RWPE1 (cell line): ENCODE data around the gene CCL5.

ENCODE experiments used
- CTCF ChIA-PET: fragments of 350-600 bp; sonication (Branson Sonifier 250); formaldehyde crosslinking; extraction: SDS; loops from one replicate; lab custom pipeline; 2021; lab: Yijun Ruan, JAX
- POLR2A ChIA-PET: fragments of 400-600 bp; formaldehyde crosslinking; extraction: SDS; loops from one replicate; lab custom pipeline; 2020; ENCODE audit warnings: antibody characterized with exemption; ENCODE audit not compliant: low non-redundant PET; lab: Yijun Ruan, JAX
- DNase-seq: peaks from one replicate; pipeline ENCODE4 v3.0.0; 2012; ENCODE audit warnings: low spot score
- H3K27ac ChIP-seq: fragments of 450-650 bp; 2 replicates; pipeline ENCODE4 v1.5.1; 2017
- CTCF ChIP-seq: fragments of 450-650 bp; conservative IDR thresholded peaks from 2 replicates; pipeline ENCODE4 v1.5.1; 2017; ENCODE audit warnings: low read depth, mild to moderate bottlenecking

CCL5 gene

DNA sequence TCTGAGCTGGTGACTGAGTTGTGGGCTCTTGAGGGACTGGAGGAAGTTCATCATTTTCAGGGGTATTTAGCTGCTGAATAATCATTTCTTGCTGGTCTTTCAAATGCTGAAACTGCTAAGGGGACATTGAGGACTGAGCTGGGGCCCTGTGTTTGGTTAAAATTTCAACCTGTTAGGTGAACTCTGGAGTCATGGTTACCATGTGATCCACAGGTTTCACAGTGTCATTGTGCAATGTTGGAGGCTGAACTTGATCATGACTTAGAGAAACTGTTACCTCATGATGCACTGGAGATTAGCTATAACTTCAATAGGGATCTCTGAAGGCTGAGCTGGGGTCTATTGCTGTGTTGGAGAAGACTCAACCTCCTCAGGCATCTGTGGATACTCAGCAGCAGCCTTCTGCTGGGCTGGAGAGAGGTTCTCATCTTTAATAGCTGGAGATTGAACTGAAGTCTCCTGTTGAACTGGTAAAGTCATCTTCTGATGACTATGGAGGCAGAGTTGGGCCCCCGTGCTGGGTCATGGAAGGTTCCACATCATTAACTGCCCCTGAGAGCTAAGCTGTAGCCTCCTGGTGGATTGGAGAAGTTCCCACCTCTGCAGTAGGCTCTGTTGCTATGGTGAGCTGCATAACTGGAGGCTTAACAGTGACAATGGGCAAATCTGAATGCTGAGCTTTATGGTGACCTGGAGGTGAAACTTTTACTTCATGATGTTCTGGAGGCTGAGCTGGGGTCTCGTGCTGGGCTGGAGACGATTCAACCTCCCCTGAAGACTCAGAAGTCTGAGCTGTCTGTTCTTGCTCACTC is 35.2 kb upstream of the CCL5 start:
- CTCF ChIA-PET = no interaction called here

GRCh38 chr17:35914354-35914753 is 34.2 kb upstream of the CCL5 start:
- CTCF ChIA-PET = no interaction called here
- POLR2A ChIA-PET = no interaction called here
- TF ChIP-seq CTCF = no peak
- no peak for DNase-seq
- no peak overlapping the region for H3K27ac ChIP-seq

More for the DNA sequence above, 35.2 kb upstream of the CCL5 start:
- H3K27ac ChIP-seq = no peak overlapping the region
- TF ChIP-seq CTCF = no peak
- POLR2A ChIA-PET = no interaction called here
- DNase-seq = no peak

GRCh38 chr17:35913609-35914008 is 33.4 kb upstream of the CCL5 start:
- no peak overlapping the region for H3K27ac ChIP-seq
- ChIA-PET CTCF (interaction anchor here (0.7 kb wide), 1 partner anchor 17 kb away, joined by 3 read pairs; no protein-coding TSS in a partner anchor), POLR2A (no interaction called here)
- no peak for DNase-seq
- no peak for TF ChIP-seq CTCF

GRCh38 chr17:35912942-35913341 is 32.8 kb upstream of the CCL5 start:
- no peak for DNase-seq
- H3K27ac ChIP-seq = no peak overlapping the region
- POLR2A ChIA-PET = no interaction called here
- CTCF ChIA-PET = interaction anchor here (0.7 kb wide), 1 partner anchor 17 kb away, joined by 3 read pairs; no protein-coding TSS in a partner anchor
- no peak for TF ChIP-seq CTCF

DNA sequence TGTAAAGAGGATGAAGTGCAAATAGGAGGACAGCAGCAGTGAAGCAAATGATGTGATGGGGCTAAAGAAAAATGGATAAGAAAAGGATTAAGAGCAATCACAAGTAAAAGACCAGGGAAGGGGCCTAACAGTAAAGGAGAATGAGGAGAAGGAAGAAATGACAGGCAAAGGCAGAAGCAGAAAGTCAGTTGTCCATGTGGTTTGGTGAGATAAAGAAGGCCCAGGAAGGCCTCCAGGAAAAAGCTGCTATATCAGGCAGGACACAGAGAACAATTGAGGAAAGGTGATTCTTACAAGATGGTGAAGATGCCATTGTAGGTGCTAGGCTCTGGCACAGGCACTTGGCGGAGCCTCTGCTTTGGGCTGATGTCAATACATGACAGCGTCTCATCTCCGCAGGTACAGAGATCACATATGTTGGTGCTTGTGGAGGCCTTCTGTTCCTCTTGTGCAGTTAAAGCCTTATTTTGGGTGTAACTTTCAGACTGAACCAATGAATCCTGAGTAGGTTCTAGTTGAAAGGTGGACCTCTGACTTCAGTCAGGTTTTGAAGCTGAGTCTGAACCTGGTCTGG is 32.3 kb upstream of the CCL5 start:
- no peak for DNase-seq

DNA sequence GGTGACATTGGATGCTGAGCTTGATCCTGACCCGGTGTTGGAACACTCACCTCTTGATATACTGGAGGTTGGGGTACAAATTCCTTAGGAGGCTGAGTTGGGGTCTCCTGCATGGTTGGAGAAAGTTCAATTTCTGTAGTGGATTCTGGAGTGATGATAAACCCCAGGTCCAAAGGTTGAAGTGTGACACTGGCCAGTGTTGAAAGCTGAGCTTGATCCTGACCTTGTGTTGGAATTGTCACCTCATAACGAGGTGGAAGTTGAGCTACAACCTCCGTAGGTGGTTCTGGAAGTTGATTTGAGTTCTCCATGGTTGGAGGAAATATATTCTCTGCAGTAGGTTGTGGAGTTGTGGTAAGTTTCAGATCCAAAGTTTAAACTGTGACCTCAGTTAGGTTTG is 29.2 kb upstream of the CCL5 start:
- no peak for DNase-seq
- CTCF ChIA-PET = no interaction called here
- TF ChIP-seq CTCF = no peak
- no peak overlapping the region for H3K27ac ChIP-seq
- POLR2A ChIA-PET = no interaction called here

More for the DNA sequence above, 32.3 kb upstream of the CCL5 start:
- TF ChIP-seq CTCF = no peak
- CTCF ChIA-PET = no interaction called here
- H3K27ac ChIP-seq = no peak overlapping the region
- POLR2A ChIA-PET = no interaction called here
